DMS153 treated with DMSO at 0.1 percent for 48 hours (cell line): ENCODE results near the gene INIP.
"Not testable (repeated sequence)": the region's sequence is repeated elsewhere in the genome, so short reads cannot be mapped to it uniquely, and the experiment has no call there.

Experiments used
- DNase-seq: peaks from one replicate; lab custom pipeline; 2025; ENCODE audit not compliant: unreplicated experiment; lab: John Stamatoyannopoulos, UW

Gene INIP

GRCh38 chr9:112743216-112743836 is 25.4 kb upstream of the INIP start:
- no peak for DNase-seq

- no peak for DNase-seq
These were observed 17.0 kb upstream of the INIP start for GRCh38 chr9:112734892-112735291.

DNA sequence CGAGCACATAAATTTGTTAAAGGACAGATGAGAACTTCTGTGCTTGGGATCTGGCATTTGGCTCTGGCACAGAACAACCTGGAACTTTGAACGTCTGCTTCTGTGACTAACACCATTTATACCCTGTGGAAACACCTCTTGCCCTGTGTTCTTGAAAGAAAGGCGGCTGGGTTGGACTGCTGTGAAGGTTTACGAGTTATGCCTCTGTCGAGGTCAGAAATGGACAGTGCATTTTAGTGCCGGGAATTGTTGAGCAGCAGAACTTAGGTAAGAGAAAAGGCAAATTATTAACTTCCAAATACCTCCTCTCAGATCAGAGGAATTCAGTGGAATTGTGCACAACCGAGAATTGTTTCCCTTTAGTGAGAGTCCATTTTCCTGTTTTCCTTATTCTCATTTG is 14.1 kb upstream of the INIP start:
- DNase-seq, result no peak

DNA sequence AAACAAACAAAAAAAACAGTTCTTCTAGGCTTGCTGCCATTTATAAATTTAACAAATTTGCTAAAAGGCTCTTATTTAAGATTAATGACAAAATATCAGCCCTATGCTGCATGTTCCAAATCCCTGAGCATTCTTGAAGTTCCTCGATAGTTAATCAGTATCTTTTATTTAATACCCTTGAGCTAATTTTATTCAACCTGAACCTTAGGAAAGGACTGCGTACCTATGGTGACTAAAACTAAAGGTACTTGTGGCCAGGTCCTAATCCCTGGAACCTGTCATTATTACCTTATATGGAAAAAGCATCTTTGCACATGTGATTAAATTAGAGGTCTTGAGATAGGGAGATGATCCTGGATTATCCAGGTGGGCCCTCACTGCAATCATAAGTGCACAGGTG is 10.5 kb upstream of the INIP start:
- no peak for DNase-seq

DNA sequence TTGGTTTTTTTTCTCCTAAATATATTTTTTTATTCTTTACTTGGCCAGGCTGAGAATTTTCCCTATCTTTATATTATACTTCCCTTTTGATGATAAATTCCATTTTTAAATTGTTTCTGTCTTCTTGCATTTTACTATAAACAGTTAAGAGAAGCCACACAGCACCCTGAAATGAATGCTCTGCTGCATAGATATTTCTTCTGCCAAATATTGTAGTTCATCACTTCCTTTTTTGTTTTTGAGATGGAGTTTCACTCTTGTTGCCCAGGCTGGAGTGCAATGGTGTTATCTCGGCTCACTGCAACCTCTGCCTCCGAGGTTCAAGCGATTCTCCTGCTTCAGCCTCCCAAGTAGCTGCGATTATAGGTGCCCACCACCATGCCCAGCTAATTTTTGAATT is 8.5 kb upstream of the INIP start:
- no peak for DNase-seq

GRCh38 chr9:112725961-112726360 is 8.0 kb upstream of the INIP start:
- DNase-seq, result no peak

GRCh38 chr9:112722749-112723148 is 4.8 kb upstream of the INIP start:
- DNase-seq, result not testable (repeated sequence)

GRCh38 chr9:112720113-112720780 is 2.3 kb upstream of the INIP start:
- DNase-seq, result no peak

DNA sequence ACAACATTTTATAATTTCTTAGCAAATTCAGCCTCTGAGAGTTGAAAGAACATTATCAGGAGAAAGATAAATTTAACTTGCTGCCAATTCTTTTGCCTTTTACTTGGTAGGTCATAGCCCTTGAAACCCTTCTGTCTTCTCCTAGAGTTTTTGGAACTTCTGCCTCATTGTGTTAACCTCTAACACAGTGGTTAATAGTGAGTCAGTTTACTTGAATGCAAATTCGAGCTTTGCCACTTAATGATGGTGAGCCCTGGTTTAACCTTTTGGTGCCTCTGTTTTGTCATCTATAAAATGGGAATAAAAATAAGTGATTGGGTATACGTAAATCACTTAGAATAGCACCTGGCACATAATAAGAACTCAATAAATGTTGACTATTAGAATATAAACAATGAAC is 1.8 kb upstream of the INIP start:
- DNase-seq, result no peak

DNA sequence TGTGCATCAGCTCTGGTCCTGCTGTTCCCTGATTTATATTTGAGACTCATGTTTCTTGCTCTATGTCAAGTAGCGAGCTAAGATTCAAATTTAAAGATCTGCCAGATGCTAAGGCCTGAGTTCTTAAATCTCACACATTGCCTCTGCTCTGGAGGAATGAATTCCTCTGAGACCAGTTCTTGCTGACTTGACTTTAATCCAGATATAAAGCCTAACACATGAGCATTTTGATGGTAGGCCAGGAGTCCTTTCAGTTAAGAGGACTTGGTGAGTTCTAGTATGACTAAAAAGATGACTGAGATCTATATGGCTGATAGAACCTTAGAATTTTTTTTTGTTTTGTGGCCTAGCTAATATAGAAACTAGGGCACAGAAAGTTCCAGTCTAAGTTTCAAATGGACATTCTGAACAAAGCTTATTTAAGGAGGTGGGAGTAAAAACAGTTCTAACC is 1.3 kb upstream of the INIP start:
- DNase-seq, result no peak

GRCh38 chr9:112712678-112713077 is 5.2 kb downstream of the INIP start:
- DNase-seq, result no peak

DNA sequence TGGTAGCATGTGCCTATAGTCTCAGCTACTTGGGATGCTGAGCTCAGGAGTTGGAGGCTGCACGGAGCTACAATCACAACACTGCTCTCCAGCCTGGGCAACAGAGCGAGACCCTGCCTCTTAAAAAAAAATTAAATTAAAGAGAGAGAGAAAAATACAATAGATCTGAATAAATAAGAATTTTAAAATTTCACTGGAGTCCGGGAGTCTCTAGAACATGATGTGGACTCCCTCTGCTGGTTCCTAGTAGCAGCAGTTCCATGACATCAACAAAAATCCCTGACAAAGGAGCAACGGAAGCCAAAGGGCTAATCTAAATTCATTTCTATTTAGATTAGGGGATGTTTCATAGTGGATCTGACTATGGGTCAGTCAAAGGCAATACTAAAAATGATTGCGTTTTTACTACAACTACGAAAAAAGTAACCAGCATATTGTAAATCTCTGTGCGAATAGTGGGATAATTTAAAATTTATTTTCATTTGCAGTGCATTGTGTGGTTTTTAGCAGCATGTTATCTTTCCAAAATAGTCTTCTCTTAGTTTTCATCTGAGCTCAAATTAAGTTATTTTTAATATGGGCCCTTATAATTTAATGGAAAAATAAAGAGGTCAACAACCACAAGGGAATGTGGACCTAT is 6.7 kb downstream of the INIP start:
- no peak for DNase-seq

DNA sequence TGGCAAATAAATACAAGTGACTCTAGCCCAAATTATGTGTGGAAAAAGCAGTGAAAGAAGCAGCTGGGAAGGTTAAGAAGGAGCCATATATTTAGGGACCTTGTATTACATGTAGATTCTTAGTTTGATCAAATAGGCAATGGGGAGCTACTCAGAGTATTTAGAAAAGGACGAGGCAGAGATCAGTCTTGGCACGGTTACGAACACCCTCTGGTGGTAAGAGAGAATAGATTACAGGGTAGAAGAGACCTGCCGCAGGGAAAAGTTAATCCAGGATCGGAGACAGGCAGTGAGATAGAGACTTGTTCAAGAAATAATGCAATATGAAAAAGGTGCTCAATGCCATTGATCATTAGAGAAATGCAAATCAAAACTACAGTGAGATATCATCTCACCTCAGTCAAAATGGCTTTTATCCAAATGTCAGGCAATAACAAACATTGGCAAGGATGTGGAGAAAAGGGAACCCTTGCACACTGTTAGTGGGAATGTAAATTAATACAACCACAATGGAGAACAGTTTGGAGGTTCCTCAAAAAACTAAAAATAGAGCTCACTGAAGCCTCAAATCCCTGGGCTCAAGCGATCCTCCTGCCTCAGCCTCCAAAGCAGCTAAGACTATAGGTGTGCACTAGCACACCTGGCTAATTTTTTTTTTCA is 12.0 kb downstream of the INIP start:
- no peak for DNase-seq

- DNase-seq, result no peak
These were observed 14.6 kb downstream of the INIP start for GRCh38 chr9:112703304-112703703.

DNA sequence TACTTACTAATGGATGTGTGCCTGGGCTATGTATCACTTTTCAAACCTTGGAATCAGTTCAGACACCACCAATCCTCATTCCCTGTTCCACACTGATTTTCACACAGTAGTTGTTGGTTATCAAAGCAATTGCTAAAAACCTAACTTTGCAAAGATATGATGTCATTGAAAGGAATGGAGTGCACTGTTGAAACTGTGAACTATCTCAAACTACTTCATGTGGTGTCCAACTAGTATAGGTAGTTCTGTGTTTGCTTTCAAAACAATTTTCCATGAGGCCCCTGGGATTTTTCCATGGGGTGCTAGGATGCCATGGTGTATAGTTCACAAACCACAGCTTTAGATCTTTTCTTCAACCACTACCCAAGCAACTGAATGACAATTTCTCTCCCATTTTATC is 17.8 kb downstream of the INIP start:
- DNase-seq, result no peak

- no peak for DNase-seq
These were observed 18.7 kb downstream of the INIP start for GRCh38 chr9:112699230-112699629.

DNA sequence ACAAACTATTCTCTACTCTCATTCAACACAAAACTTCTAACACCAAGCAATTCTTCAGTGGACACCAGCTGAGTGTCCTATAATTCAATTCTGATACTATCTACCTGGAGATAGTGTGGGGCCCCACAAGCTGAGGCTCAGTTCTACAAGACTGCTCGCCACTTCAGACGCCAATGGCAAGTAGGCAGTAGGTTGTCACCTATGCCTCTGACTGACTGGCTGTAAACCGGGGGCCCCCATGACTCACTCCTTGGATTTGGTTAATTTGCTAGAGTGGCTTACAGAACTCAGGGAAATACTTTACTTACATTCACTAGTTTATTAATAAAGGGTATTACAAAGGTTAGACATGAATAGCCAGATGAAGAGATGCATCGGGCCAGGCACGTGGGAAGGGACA is 21.5 kb downstream of the INIP start:
- no peak for DNase-seq

DNA sequence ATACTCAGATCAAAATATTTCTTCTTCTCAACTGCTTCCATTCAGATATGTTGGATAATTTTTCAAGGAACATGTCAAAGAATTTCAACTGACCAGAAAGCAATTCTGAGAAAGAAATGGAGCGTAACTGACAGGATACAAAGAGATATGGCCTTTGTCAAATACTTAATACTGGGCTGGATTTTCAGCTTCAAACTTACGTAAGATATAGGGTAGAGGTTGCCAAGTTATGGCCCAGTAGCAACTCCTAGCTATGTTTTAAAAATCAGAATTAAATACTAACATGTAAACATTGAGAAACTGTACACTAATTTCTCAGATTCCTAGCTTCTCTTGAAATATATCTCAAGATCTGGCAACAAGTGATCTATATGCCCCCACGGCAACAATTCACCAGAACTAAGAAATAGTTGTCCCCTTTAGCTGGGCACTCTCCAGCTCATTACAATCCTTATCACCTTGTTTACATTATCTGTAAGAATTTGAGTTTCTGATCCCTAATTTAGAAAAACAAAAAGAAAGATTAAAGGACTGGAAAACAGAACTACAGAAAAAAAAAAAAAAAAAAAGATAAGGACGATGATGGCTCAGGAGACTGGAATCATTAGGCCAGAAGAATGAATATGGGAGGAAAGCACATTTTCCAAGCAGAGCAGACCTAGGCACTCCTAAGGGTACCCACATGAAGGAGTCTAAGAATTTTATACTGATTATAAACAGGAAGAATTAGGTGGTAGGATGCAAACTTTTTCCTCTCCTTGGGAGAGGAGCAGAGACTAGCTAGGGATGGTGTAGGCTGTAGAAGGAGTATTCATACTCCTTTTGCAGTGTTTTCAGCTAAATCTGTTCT is 23.0 kb downstream of the INIP start:
- no peak for DNase-seq

- DNase-seq, result no peak
These were observed 28.7 kb downstream of the INIP start for GRCh38 chr9:112689161-112689740.

- DNase-seq, result no peak
These were observed 37.0 kb downstream of the INIP start for GRCh38 chr9:112680731-112681402.
